IMR-90 (cell line): ENCODE results near the gene SDC3.

Experiments
- CEBPB ChIP-seq: IDR thresholded peaks from 2 replicates; pipeline ENCODE4 v1.6.1; 2012; ENCODE audit warnings: low read depth, low read length, improper control_type of control experiment
- MXI1 ChIP-seq: IDR thresholded peaks from 2 replicates; pipeline ENCODE4 v1.6.1; 2012; ENCODE audit warnings: low read depth, mild to moderate bottlenecking, low read length, moderate library complexity, borderline replicate concordance
- NFE2L2 ChIP-seq: fragments of 150-350 bp; IDR thresholded peaks from 2 replicates; pipeline ENCODE4 v1.6.1; 2016; ENCODE audit warnings: low read depth, mild to moderate bottlenecking, low read length
- POLR2A ChIP-seq: IDR thresholded peaks from 2 replicates; pipeline ENCODE4 v1.6.1; 2012; ENCODE audit warnings: mild to moderate bottlenecking, low read depth, low read length
- RAD21 ChIP-seq: IDR thresholded peaks from 2 replicates; pipeline ENCODE4 v1.6.1; 2012; ENCODE audit warnings: low read length, improper control_type of control experiment
- RFX5 ChIP-seq: IDR thresholded peaks from 2 replicates; pipeline ENCODE4 v1.8.0; 2012; ENCODE audit warnings: low read depth, mild to moderate bottlenecking, low read length, moderate library complexity
- SMC3 ChIP-seq: fragments of 150-350 bp; IDR thresholded peaks from 2 replicates; pipeline ENCODE4 v1.6.1; 2016; ENCODE audit warnings: low read depth, mild to moderate bottlenecking, antibody characterized with exemption, low read length, moderate library complexity
- TF ChIP-seq, protein P1 (sequence below): conservative IDR thresholded peaks from 2 replicates; pipeline ENCODE4 v1.5.1; 2012; ENCODE audit warnings: mild to moderate bottlenecking, low read depth, low read length, improper control_type of control experiment
- TF ChIP-seq, protein P2 (sequence below): fragments of 150-350 bp; IDR thresholded peaks from 2 replicates; pipeline ENCODE4 v1.6.1; 2016; ENCODE audit warnings: low read depth, mild to moderate bottlenecking, low read length, moderate library complexity, borderline replicate concordance
- TF ChIP-seq, protein P3 (sequence below): fragments of 150-350 bp; IDR thresholded peaks from 2 replicates; pipeline ENCODE4 v1.6.1; 2017; ENCODE audit warnings: mild to moderate bottlenecking, antibody characterized with exemption, low read length, low read depth

DNA sequence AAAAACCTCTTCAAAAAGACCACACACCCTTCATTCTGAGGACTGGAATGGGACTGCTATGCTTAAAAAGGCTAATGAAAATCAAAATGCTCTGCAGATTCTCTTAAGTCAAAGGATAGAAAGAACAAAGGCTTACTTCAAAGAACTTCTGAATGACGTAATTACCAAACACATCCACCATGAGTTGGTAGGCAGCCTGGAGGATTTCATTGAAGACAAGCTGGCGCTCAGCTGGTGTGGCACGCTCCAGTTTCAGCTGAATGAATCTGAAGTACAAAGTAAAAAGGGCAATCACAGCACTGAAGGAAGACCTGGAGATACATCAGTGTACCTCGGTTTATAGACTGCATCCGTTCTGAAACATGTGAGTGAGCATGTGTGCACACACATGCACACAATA, 43.5 kb upstream of the SDC3 start:
- TF ChIP-seq, protein P1, sequence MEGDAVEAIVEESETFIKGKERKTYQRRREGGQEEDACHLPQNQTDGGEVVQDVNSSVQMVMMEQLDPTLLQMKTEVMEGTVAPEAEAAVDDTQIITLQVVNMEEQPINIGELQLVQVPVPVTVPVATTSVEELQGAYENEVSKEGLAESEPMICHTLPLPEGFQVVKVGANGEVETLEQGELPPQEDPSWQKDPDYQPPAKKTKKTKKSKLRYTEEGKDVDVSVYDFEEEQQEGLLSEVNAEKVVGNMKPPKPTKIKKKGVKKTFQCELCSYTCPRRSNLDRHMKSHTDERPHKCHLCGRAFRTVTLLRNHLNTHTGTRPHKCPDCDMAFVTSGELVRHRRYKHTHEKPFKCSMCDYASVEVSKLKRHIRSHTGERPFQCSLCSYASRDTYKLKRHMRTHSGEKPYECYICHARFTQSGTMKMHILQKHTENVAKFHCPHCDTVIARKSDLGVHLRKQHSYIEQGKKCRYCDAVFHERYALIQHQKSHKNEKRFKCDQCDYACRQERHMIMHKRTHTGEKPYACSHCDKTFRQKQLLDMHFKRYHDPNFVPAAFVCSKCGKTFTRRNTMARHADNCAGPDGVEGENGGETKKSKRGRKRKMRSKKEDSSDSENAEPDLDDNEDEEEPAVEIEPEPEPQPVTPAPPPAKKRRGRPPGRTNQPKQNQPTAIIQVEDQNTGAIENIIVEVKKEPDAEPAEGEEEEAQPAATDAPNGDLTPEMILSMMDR = no peak
- TF ChIP-seq CEBPB (no peak), RAD21 (no peak), SMC3 (no peak), POLR2A (no peak), RFX5 (no peak), NFE2L2 (no peak), MXI1 (no peak)
- TF ChIP-seq, protein P2, sequence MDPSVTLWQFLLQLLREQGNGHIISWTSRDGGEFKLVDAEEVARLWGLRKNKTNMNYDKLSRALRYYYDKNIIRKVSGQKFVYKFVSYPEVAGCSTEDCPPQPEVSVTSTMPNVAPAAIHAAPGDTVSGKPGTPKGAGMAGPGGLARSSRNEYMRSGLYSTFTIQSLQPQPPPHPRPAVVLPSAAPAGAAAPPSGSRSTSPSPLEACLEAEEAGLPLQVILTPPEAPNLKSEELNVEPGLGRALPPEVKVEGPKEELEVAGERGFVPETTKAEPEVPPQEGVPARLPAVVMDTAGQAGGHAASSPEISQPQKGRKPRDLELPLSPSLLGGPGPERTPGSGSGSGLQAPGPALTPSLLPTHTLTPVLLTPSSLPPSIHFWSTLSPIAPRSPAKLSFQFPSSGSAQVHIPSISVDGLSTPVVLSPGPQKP = no peak
- TF ChIP-seq, protein P3, sequence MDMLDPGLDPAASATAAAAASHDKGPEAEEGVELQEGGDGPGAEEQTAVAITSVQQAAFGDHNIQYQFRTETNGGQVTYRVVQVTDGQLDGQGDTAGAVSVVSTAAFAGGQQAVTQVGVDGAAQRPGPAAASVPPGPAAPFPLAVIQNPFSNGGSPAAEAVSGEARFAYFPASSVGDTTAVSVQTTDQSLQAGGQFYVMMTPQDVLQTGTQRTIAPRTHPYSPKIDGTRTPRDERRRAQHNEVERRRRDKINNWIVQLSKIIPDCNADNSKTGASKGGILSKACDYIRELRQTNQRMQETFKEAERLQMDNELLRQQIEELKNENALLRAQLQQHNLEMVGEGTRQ = no peak
